Fibroblast of lung (primary cell): ENCODE measurements around the gene TRIP13. TPM values are rescaled to one million over a fixed set of nuclear protein-coding genes. Genes with fewer than 3 reads are reported as not detected.

Source experiments
- DNase-seq, 2 donors: peaks; one replicate each; pipeline versions ENCODE4 v3.0.0 to v3.0.0-alpha.2; 2010; ENCODE audit warnings: low read depth in 2 of 2
- H2AFZ ChIP-seq: 2 replicates; pipeline ENCODE4 v1.5.1; 2012; ENCODE audit warnings: low read length, control low read depth, inconsistent platforms
- H3K27ac ChIP-seq: 2 replicates; pipeline ENCODE4 v1.5.1; 2011; ENCODE audit warnings: low read length, control low read depth; ENCODE audit not compliant: insufficient read depth
- H3K27me3 ChIP-seq: 2 replicates; pipeline ENCODE4 v1.5.1; 2011; ENCODE audit warnings: mild to moderate bottlenecking, low read length; ENCODE audit not compliant: control insufficient read depth, insufficient read depth
- H3K36me3 ChIP-seq: 2 replicates; pipeline ENCODE4 v1.5.1; 2011; ENCODE audit warnings: low read length; ENCODE audit not compliant: control insufficient read depth, insufficient read depth
- H3K4me1 ChIP-seq: 2 replicates; pipeline ENCODE4 v1.5.1; 2011; ENCODE audit warnings: low read length; ENCODE audit not compliant: control insufficient read depth, insufficient read depth; ENCODE audit errors: extremely low read depth
- H3K4me2 ChIP-seq: 2 replicates; pipeline ENCODE4 v1.5.1; 2011; ENCODE audit warnings: low read length, control low read depth; ENCODE audit not compliant: insufficient read depth; ENCODE audit errors: extremely low read depth
- H3K4me3 ChIP-seq, 4 experiments: fragments of 200-600 bp in 1 of 4; sonication (generic) in 1 of 4; replicated peaks in 1 of 4; 2 replicates each; pipeline ENCODE4 v1.5.1; 2011 to 2016; ENCODE audit warnings: low read length in 4 of 4, low read depth in 3 of 4, mild to moderate bottlenecking in 3 of 4, control low read depth in 2 of 4, inconsistent platforms in 1 of 4, mixed read lengths in 1 of 4; ENCODE audit not compliant: insufficient read depth in 1 of 4; ENCODE audit errors: control extremely low read depth in 1 of 4
- H3K79me2 ChIP-seq: 2 replicates; pipeline ENCODE4 v1.5.1; 2012; ENCODE audit warnings: mild to moderate bottlenecking, low read length, inconsistent platforms; ENCODE audit not compliant: control insufficient read depth, insufficient read depth
- H3K9ac ChIP-seq: 2 replicates; pipeline ENCODE4 v1.5.1; 2011; ENCODE audit warnings: mild to moderate bottlenecking, low read length, control low read depth; ENCODE audit not compliant: insufficient read depth
- H3K9me3 ChIP-seq: 2 replicates; pipeline ENCODE4 v1.5.1; 2012; ENCODE audit warnings: low read depth, low read length; ENCODE audit not compliant: control insufficient read depth, insufficient read depth
- H4K20me1 ChIP-seq: 2 replicates; pipeline ENCODE4 v1.5.1; 2011; ENCODE audit warnings: low read length; ENCODE audit not compliant: control insufficient read depth, insufficient read depth; ENCODE audit errors: extremely low read depth
- EZH2 ChIP-seq: IDR thresholded peaks from 2 replicates; pipeline ENCODE4 v1.5.1; 2012; ENCODE audit warnings: low read length, control low read depth, mild to moderate bottlenecking; ENCODE audit errors: missing control alignments
- polyA plus RNA-seq, 2 donors: library from polyadenylated mRNA; depleted of rRNA in 1 of 2; stranded (reverse) in 1 of 2; unstranded in 1 of 2; fragments of >200 nt; gene quantifications; 2 replicates each; pipeline ENCODE4 v1.2.1, GENCODE V29; 2011 to 2012; ENCODE audit warnings: missing spikeins in 1 of 2
- total RNA-seq: library from RNA; depleted of rRNA; stranded (reverse); fragments of >200 nt; gene quantifications from 2 replicates; pipeline ENCODE4 v1.2.1, GENCODE V29; 2014
- TF ChIP-seq, protein P1 (sequence below), 2 donors: IDR thresholded peaks in 1 of 2; conservative IDR thresholded peaks in 1 of 2; 1 replicate in 1 of 2; 2 replicates in 1 of 2; pipeline ENCODE4 v1.5.1; 2011 to 2012; ENCODE audit warnings: low read length in 2 of 2, control low read depth in 1 of 2, inconsistent platforms in 1 of 2, low read depth in 1 of 2, mild to moderate bottlenecking in 1 of 2

TRIP13 gene
- total and polyA plus RNA-seq, 2 donors (not counting 1 experiment from before 2014, with no cell fraction given) = 7.4 to 11.7 TPM

DNA sequence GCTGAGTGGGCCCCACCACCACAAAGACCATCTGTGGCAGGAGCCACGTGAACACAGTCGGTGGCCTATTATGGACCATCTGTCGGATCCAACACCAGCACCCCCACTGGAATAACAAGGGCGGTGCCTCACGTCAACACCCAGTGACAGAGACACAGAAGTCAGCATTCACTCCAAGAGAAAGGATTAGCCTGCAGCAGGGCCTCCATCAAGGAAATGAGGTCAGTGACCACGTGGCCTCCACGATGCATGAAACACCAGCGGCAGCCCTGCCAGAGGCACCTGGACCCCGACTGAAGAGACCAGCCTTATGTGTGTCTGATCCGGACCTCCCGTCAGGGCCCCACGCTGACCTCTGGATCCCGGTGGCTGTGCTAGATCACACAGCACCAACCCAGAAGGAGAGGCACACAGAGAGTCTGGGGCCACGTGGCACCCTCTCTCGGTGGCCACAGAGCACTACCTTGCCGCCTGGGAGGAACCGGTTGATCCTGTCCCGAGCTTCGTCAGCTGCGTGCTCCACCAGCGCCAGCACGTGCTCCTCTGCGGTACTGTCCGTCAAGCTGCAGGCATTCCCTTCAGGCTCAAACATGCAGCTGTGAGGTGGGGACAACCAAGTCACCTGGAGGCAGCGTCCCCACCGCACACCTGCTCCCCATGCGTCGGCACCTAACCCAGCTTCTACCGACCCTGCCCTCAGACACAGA is 9.1 kb upstream of the TRIP13 start:
- peaks cover 40% of the 10 kb centered on the region for H3K79me2 ChIP-seq

DNA sequence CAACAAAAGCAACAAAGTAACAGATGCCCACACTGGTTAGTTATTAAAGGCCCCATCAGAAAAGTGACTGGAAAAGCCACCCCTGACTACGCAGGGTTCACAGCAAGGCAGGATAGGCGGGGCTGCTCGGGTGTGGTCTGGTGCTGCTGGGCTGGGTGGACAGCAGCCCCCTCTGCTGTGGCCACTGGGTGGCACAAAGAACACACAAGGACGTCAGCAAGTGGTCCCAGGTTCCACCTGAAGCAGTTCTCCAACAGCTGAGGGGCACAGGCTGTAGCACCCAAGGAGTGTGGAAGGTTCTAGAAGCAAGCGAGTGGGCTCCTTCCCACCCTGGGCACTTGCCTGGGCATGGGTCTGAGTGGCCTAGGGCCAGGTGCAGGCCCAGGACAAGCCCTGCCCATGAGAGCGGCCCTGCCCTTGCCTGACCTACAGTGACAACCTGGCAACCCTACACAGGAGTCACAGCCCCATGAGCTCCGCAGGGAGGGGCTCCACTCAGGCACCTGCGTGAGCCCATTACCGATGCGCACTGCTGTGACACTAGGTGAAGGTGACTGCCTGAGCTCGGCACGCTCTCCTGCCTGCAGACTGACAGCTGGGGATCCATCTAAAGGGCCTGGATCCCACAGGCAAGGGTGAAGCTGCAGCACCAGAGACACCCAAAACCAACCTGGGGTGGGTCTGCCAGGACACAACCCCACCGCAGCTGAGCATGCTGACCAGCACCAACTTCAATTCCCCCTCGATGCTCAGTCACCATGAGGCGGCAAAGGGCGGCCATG is 8.1 kb upstream of the TRIP13 start:
- H3K79me2 ChIP-seq = peaks cover 40% of the 10 kb centered on the region
- no peaks in the 10 kb centered on the region for H3K27me3 ChIP-seq
- H4K20me1 ChIP-seq = no peaks in the 10 kb centered on the region
- H3K27ac ChIP-seq = no peak overlapping the region
- TF ChIP-seq, protein P1, sequence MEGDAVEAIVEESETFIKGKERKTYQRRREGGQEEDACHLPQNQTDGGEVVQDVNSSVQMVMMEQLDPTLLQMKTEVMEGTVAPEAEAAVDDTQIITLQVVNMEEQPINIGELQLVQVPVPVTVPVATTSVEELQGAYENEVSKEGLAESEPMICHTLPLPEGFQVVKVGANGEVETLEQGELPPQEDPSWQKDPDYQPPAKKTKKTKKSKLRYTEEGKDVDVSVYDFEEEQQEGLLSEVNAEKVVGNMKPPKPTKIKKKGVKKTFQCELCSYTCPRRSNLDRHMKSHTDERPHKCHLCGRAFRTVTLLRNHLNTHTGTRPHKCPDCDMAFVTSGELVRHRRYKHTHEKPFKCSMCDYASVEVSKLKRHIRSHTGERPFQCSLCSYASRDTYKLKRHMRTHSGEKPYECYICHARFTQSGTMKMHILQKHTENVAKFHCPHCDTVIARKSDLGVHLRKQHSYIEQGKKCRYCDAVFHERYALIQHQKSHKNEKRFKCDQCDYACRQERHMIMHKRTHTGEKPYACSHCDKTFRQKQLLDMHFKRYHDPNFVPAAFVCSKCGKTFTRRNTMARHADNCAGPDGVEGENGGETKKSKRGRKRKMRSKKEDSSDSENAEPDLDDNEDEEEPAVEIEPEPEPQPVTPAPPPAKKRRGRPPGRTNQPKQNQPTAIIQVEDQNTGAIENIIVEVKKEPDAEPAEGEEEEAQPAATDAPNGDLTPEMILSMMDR (conservative IDR thresholded peaks at IDR 0.05 in 1 of 2, IDR thresholded peaks at IDR 0.05 in 1 of 2; ENCODE audit: low read depth in 1 of 2, low read length in 2 of 2) = no peak
- no peak for TF ChIP-seq EZH2
- no peak overlapping the region for H3K4me3 ChIP-seq
- no peaks in the 10 kb centered on the region for H3K4me1 ChIP-seq
- peaks cover 58% of the 10 kb centered on the region for H3K36me3 ChIP-seq
- no peaks in the 10 kb centered on the region for H3K9me3 ChIP-seq
- H2AFZ ChIP-seq = no peak overlapping the region
- no peak for DNase-seq
- H3K4me2 ChIP-seq = no peak overlapping the region
- H3K9ac ChIP-seq = no peak overlapping the region

More for the DNA sequence above, 9.1 kb upstream of the TRIP13 start:
- no peak overlapping the region for H2AFZ ChIP-seq
- H3K27ac ChIP-seq = no peak overlapping the region
- H4K20me1 ChIP-seq = no peaks in the 10 kb centered on the region
- no peaks in the 10 kb centered on the region for H3K9me3 ChIP-seq
- H3K36me3 ChIP-seq = peaks cover 55% of the 10 kb centered on the region
- H3K9ac ChIP-seq = no peak overlapping the region
- no peaks in the 10 kb centered on the region for H3K4me1 ChIP-seq
- no peak overlapping the region for H3K4me2 ChIP-seq
- TF ChIP-seq EZH2 = no peak
- TF ChIP-seq, protein P1 (conservative IDR thresholded peaks at IDR 0.05 in 1 of 2, IDR thresholded peaks at IDR 0.05 in 1 of 2; ENCODE audit: low read depth in 1 of 2, low read length in 2 of 2) = no peak
- H3K4me3 ChIP-seq = no peak overlapping the region
- DNase-seq = no peak
- no peaks in the 10 kb centered on the region for H3K27me3 ChIP-seq

- Histone ChIP-seq H3K36me3 (peaks cover 58% of the 10 kb centered on the region), H4K20me1 (no peaks in the 10 kb centered on the region), H3K79me2 (peaks cover 43% of the 10 kb centered on the region)
These were observed 7.6 kb upstream of the TRIP13 start for GRCh38 chr5:885127-885442.

More at GRCh38 chr5:885127-885442, 7.6 kb upstream of the TRIP13 start:
- DNase-seq = no peak
- TF ChIP-seq, protein P1 (conservative IDR thresholded peaks at IDR 0.05 in 1 of 2, IDR thresholded peaks at IDR 0.05 in 1 of 2; ENCODE audit: low read depth in 1 of 2, low read length in 2 of 2) = no peak
- TF ChIP-seq EZH2 = no peak
- Histone ChIP-seq H2AFZ (no peak overlapping the region), H3K9me3 (no peaks in the 10 kb centered on the region), H3K27me3 (no peaks in the 10 kb centered on the region), H3K4me1 (no peaks in the 10 kb centered on the region), H3K9ac (no peak overlapping the region), H3K4me2 (no peak overlapping the region), H3K4me3 (no peak overlapping the region), H3K27ac (no peak overlapping the region)
